Measurements from ENCODE around the gene TSPYL2. TPM values are rescaled to one million over a fixed set of nuclear protein-coding genes. Genes with fewer than 3 reads are reported as not detected.

The TSPYL2 gene
- total and polyA plus RNA-seq, 2 of the 4 experiments (the other 2 are of a cell fraction), result 19.2 to 49.7 TPM

- peak overlapping the region; percentile 66 for H3K9ac ChIP-seq (ENCODE audit: low read depth, low read length)
- peaks cover 25% of the 10 kb centered on the region for H3K36me3 ChIP-seq (ENCODE audit: control insufficient read depth, insufficient read depth, low read length)
- ChIA-PET CTCF (no interaction called here), POLR2A (ENCODE audit: unreplicated experiment) (no interaction called here)
- DNase-seq (peak; percentile 43), ATAC-seq (ENCODE audit: low read depth) (no peak)
- H3K4me3 ChIP-seq (ENCODE audit: insufficient read depth, low read depth, low read length), result peak overlapping the region; percentile 30; the same call in 1 of the 2 replicates
- peaks cover 8 to 37% of the 10 kb centered on the region in 2 experiments; a peak in 2 of 4 replicates for H3K79me1 ChIP-seq (ENCODE audit: low read depth in 1 of 2, low read length in 2 of 2)
- H3K27ac ChIP-seq (ENCODE audit: insufficient read depth, low read length), result peak overlapping the region; percentile 88
- H3K56ac ChIP-seq (ENCODE audit: extremely low read depth, insufficient read depth, low read length), result peak overlapping the region; percentile 43; the same call in 1 of the 2 replicates
- peak overlapping the region; percentile 50; the same call in 1 of the 2 replicates for H3K14ac ChIP-seq (replicated peaks; ENCODE audit: low read depth, low read length)
- peak overlapping the region; percentile 77 for H3K18ac ChIP-seq (ENCODE audit: low read depth, low read length)
- H3K4me2 ChIP-seq (ENCODE audit: low read depth, low read length), result peak overlapping the region; percentile 85
- peak overlapping the region; percentile 63 for H2BK5ac ChIP-seq (ENCODE audit: low read depth, low read length, poor library complexity, severe bottlenecking)
- H2BK15ac ChIP-seq (ENCODE audit: low read depth, low read length), result 0 out of 3 replicates have a peak overlapping the region, but pooled peaks have one; percentile 74
- H3K23ac ChIP-seq (ENCODE audit: low read depth, low read length), result peak overlapping the region; percentile 27; the same call in 1 of the 2 replicates
- peak overlapping the region; percentile 40; the same call in 1 of the 2 replicates for H4K91ac ChIP-seq (ENCODE audit: insufficient read depth, low read depth, low read length)
- BruUV-seq (replicated peaks), result no TSS peak
- H2AFZ ChIP-seq (replicated peaks; ENCODE audit: low read length, poor library complexity), result peak overlapping the region; percentile 60
- peaks cover 8% of the 10 kb centered on the region for H3K9me1 ChIP-seq (ENCODE audit: insufficient read depth, low read length)
- H2BK120ac ChIP-seq (ENCODE audit: low read depth, low read length), result peak overlapping the region; percentile 6; the same call in 1 of the 2 replicates
- peak overlapping the region; percentile 83 for H3K4ac ChIP-seq (ENCODE audit: low read depth, low read length)
- WGBS, 2 experiments (ENCODE audit: extremely low coverage in 2 of 2, insufficient read length in 1 of 2), result no CpG with 5 or more reads among the region's 17 CpGs
- H4K20me1 ChIP-seq (ENCODE audit: insufficient read depth, low read length), result peaks cover 29% of the 10 kb centered on the region
- peak overlapping the region; percentile 90 for H4K5ac ChIP-seq (ENCODE audit: low read depth, low read length)
- H4K8ac ChIP-seq (ENCODE audit: low read depth in 2 of 2, low read length in 2 of 2), result peak overlapping the region; percentile 38 to 43; a peak in 3 of 4 replicates
- peak overlapping the region; percentile 90 for H2AK9ac ChIP-seq (replicated peaks; ENCODE audit: low read depth, low read length, poor library complexity)
- dilution Hi-C loops (cut with HindIII; ENCODE audit: low sequenced_read_pairs, unreplicated experiment), result no loop called here
- peak overlapping the region; percentile 65 for H2AK5ac ChIP-seq (ENCODE audit: low read depth, low read length)
- H2BK20ac ChIP-seq (ENCODE audit: low read depth, low read length), result peak overlapping the region; percentile 41
- peaks cover 3% of the 10 kb centered on the region; the same call in 1 of the 2 replicates for H3K4me1 ChIP-seq (ENCODE audit: control insufficient read depth, insufficient read depth, low read length)
- in situ Hi-C loops (cut with MboI; ENCODE audit: low sequenced_read_pairs), result no loop called here
- intact Hi-C loops (cut with micrococcal nuclease), result no loop called here
- no peaks in the 10 kb centered on the region for H3K9me3 ChIP-seq (ENCODE audit: control insufficient read depth, insufficient read depth, low read length)
- 0 out of 2 replicates have a peak, but pooled peaks have one; percentile 35 for TF ChIP-seq POLR2A (IDR thresholded peaks at IDR 0.05; ENCODE audit: low read depth, low read length)
- TF ChIP-seq MXI1 (IDR thresholded peaks at IDR 0.05; ENCODE audit: borderline replicate concordance, low read depth, low read length), result no peak
- no peak for TF ChIP-seq NFE2L2 (IDR thresholded peaks at IDR 0.05; ENCODE audit: low read depth, low read length)
- no peak for TF ChIP-seq MAFK (IDR thresholded peaks at IDR 0.05; ENCODE audit: low read depth, low read length)
- no peak for TF ChIP-seq FOS (IDR thresholded peaks at IDR 0.05; ENCODE audit: low read depth, low read length)
- TF ChIP-seq CEBPB (IDR thresholded peaks at IDR 0.05; ENCODE audit: low read depth, low read length), result no peak
- no peak for TF ChIP-seq RFX5 (IDR thresholded peaks at IDR 0.05; ENCODE audit: low read depth, low read length)
- no peak for TF ChIP-seq USF2 (IDR thresholded peaks at IDR 0.05; ENCODE audit: low read depth, low read length)
- H3K27me3 ChIP-seq (ENCODE audit: control insufficient read depth, insufficient read depth, low read length), result no peaks in the 10 kb centered on the region; the same call in 1 of the 2 replicates
These were observed 1.3 kb upstream of the TSPYL2 start for GRCh38 chrX:53080628-53081580.
